PC-9 (cell line): Measurements from ENCODE around the gene MTCL3.

Source experiments
- BruUV-seq: library from RNA; stranded (reverse); fragments of 400-500 nt; replicated peaks from 2 replicates; lab custom pipeline; 2021; lab: Mats Ljungman, UMichigan
- CTCF ChIA-PET: fragments of 300-600 bp; sonication (Branson Sonifier 250); formaldehyde crosslinking; loops from one replicate; lab custom pipeline; 2022; ENCODE audit warnings: antibody characterized with exemption; lab: Charles Lee
- POLR2A ChIA-PET: fragments of 300-600 bp; sonication (Branson Sonifier 250); formaldehyde crosslinking; loops from one replicate; lab custom pipeline; 2022; ENCODE audit warnings: antibody characterized with exemption; ENCODE audit not compliant: unreplicated experiment; lab: Charles Lee
- DNase-seq, 2 experiments: peaks; one replicate each; pipeline versions ENCODE4 v3.0.0 to v3.0.0-alpha.2; 2015 to 2022; ENCODE audit warnings: mixed read lengths in 1 of 2
- H2AFZ ChIP-seq: fragments of 200-600 bp; sonication (generic); 2 replicates; pipeline ENCODE4 v1.8.1; 2017; ENCODE audit warnings: antibody characterized with exemption
- H3F3A ChIP-seq: fragments of 200-600 bp; sonication (generic); 2 replicates; pipeline ENCODE4 v1.8.1; 2017; ENCODE audit warnings: antibody characterized with exemption, mild to moderate bottlenecking, low read depth; ENCODE audit not compliant: insufficient read depth
- H3K27ac ChIP-seq: fragments of 200-600 bp; sonication (generic); 2 replicates; pipeline ENCODE4 v1.6.1; 2016; ENCODE audit warnings: mixed run types
- H3K27me3 ChIP-seq: fragments of 200-600 bp; sonication (generic); 2 replicates; pipeline ENCODE4 v1.6.1; 2016; ENCODE audit warnings: low read depth, mixed run types; ENCODE audit not compliant: insufficient read depth
- H3K36me3 ChIP-seq: fragments of 200-600 bp; sonication (generic); 2 replicates; pipeline ENCODE4 v1.6.1; 2016; ENCODE audit warnings: low read depth, mixed run types
- H3K4me1 ChIP-seq: fragments of 200-600 bp; sonication (generic); replicated peaks from 2 replicates; pipeline ENCODE4 v1.6.1; 2016; ENCODE audit warnings: mixed run types; ENCODE audit not compliant: insufficient read depth
- H3K4me2 ChIP-seq: fragments of 200-600 bp; sonication (generic); 2 replicates; pipeline ENCODE4 v1.6.1; 2017; ENCODE audit warnings: mixed run types
- H3K4me3 ChIP-seq: fragments of 200-600 bp; sonication (generic); 2 replicates; pipeline ENCODE4 v1.6.1; 2016; ENCODE audit warnings: mixed run types
- H3K79me2 ChIP-seq: fragments of 200-600 bp; sonication (generic); 2 replicates; pipeline ENCODE4 v1.6.1; 2017; ENCODE audit warnings: low read depth, mixed run types
- H3K9me2 ChIP-seq: fragments of 200-600 bp; sonication (generic); 2 replicates; pipeline ENCODE4 v1.8.1; 2017; ENCODE audit warnings: mild to moderate bottlenecking; ENCODE audit not compliant: insufficient read depth
- H3K9me3 ChIP-seq: fragments of 200-600 bp; sonication (generic); 2 replicates; pipeline ENCODE4 v1.8.1; 2016; ENCODE audit warnings: low read depth; ENCODE audit not compliant: insufficient read depth
- H4K20me1 ChIP-seq: fragments of 200-600 bp; sonication (generic); 2 replicates; pipeline ENCODE4 v1.8.1; 2017; ENCODE audit not compliant: insufficient read depth
- EZH2 ChIP-seq: fragments of 200-600 bp; sonication (generic); IDR thresholded peaks from 2 replicates; pipeline ENCODE4 v1.8.0; 2017; ENCODE audit warnings: antibody characterized with exemption, low read depth
- intact Hi-C: fragments of 100-400 bp; cut with micrococcal nuclease; formaldehyde crosslinking; loops from one replicate; pipeline ENCODE4 v1.10.0; 2022; ENCODE audit not compliant: unreplicated experiment
- TF ChIP-seq, protein P1 (sequence below): fragments of 200-600 bp; sonication (generic); conservative IDR thresholded peaks from 2 replicates; pipeline ENCODE4 v1.6.1; 2017; ENCODE audit warnings: mixed run types, antibody characterized with exemption, mild to moderate bottlenecking, moderate library complexity

MTCL3 gene

DNA sequence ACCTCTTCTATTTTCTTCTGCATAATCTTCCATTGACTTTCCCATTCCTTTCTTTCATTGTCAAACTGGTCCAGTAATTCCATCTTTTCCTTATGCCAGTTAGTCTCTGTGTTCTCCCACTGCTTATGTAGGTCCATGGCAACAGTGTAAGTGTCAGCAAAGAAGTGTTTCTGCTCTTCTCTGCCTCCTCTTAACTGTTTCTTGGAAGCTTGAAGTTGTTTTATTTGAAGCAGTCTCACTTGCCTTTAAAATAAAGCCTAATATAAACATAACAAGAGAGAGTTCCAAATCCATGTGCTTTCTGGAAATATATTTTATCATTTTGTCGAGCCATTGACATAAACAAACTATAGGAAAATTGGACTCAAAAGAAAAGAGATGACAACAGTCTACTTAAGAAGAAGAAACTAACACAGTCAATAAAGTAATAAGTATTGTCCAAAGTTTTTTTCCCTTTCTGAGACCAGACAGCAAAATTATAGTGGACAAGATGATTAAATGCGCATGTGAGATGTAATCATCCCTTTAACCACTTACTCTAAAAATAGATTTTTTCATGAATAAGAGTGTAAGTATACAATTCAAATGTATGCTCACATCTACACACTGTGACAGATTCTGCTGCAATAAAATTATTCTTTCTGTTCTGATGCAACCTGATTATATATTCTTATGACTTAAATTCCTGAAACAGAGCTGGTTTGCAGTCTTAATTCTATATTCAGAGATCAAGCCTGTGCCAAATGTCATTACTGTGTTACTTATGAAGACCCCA lies 65.1 kb downstream of the MTCL3 start:
- no peaks in the 10 kb centered on the region for H3K79me2 ChIP-seq
- POLR2A ChIA-PET = no interaction called here
- H3K36me3 ChIP-seq = no peaks in the 10 kb centered on the region

DNA sequence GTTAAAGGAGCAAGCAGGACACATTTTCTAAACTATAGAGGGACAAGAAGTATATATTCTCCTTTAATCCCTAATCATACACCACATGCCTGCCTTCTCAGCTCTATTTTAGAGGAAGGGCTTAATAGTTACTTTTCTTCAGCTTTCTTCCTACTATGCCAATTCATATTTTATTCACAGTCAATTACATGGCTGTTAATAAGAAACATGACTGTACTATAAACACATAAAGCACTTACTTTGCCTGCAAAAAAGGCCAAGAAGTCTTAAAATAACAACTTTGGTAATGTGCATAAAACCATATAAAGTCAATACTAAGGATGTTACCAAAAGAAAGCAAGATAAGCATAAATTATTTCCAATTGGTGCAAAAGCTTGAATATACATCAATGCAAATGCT lies 66.3 kb downstream of the MTCL3 start:
- no peaks in the 10 kb centered on the region for H3K36me3 ChIP-seq
- H3K9me3 ChIP-seq = no peaks in the 10 kb centered on the region
- H3F3A ChIP-seq = no peaks in the 10 kb centered on the region
- no peak overlapping the region for H3K4me3 ChIP-seq
- CTCF ChIA-PET = no interaction called here
- no peak for TF ChIP-seq EZH2
- TF ChIP-seq, protein P1, sequence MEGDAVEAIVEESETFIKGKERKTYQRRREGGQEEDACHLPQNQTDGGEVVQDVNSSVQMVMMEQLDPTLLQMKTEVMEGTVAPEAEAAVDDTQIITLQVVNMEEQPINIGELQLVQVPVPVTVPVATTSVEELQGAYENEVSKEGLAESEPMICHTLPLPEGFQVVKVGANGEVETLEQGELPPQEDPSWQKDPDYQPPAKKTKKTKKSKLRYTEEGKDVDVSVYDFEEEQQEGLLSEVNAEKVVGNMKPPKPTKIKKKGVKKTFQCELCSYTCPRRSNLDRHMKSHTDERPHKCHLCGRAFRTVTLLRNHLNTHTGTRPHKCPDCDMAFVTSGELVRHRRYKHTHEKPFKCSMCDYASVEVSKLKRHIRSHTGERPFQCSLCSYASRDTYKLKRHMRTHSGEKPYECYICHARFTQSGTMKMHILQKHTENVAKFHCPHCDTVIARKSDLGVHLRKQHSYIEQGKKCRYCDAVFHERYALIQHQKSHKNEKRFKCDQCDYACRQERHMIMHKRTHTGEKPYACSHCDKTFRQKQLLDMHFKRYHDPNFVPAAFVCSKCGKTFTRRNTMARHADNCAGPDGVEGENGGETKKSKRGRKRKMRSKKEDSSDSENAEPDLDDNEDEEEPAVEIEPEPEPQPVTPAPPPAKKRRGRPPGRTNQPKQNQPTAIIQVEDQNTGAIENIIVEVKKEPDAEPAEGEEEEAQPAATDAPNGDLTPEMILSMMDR = no peak
- intact Hi-C loops = no loop called here
- H3K4me1 ChIP-seq = no peaks in the 10 kb centered on the region
- no peaks in the 10 kb centered on the region for H4K20me1 ChIP-seq
- POLR2A ChIA-PET = no interaction called here
- no peaks in the 10 kb centered on the region for H3K79me2 ChIP-seq
- no peak overlapping the region for H3K27ac ChIP-seq
- BruUV-seq = no TSS peak
- no peak overlapping the region for H3K4me2 ChIP-seq
- DNase-seq = no peak
- no peak overlapping the region for H2AFZ ChIP-seq
- H3K27me3 ChIP-seq = no peaks in the 10 kb centered on the region
- no peaks in the 10 kb centered on the region for H3K9me2 ChIP-seq

More for the DNA sequence above, 65.1 kb downstream of the MTCL3 start:
- Histone ChIP-seq H3K4me1 (no peaks in the 10 kb centered on the region), H3K27ac (no peak overlapping the region), H3K4me2 (no peak overlapping the region), H3K27me3 (no peaks in the 10 kb centered on the region), H3K4me3 (no peak overlapping the region), H3K9me2 (no peaks in the 10 kb centered on the region), H2AFZ (no peak overlapping the region), H4K20me1 (no peaks in the 10 kb centered on the region), H3F3A (no peaks in the 10 kb centered on the region), H3K9me3 (no peaks in the 10 kb centered on the region)
- intact Hi-C loops = no loop called here
- no TSS peak for BruUV-seq
- TF ChIP-seq, protein P1 = no peak
- TF ChIP-seq EZH2 = no peak
- CTCF ChIA-PET = no interaction called here
- no peak for DNase-seq

DNA sequence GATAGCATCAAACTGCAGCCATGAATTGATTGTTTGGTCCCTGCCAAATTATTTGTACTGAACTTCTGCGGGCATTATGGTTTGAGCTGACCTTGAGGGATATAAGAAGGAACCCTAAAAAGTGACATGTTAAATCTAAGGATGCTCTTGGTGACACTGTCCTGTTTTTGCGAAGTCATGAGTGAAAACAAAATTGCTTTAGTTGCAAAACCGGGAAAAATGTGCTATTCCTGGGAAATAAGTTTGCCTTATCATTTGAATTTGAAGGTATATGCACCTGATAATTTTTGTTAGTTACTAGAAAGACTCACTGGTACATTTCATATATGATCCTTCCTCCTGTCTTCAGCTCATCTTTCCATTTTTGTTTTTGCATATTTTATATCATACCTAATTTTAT lies 67.7 kb downstream of the MTCL3 start:
- Histone ChIP-seq H4K20me1 (no peaks in the 10 kb centered on the region), H3K36me3 (no peaks in the 10 kb centered on the region), H3K79me2 (no peaks in the 10 kb centered on the region), H3K4me1 (no peaks in the 10 kb centered on the region), H3K27ac (no peak overlapping the region), H3K4me3 (no peak overlapping the region), H3F3A (no peaks in the 10 kb centered on the region), H3K9me3 (no peaks in the 10 kb centered on the region), H3K27me3 (no peaks in the 10 kb centered on the region), H3K4me2 (no peak overlapping the region), H2AFZ (no peak overlapping the region), H3K9me2 (no peaks in the 10 kb centered on the region)
- intact Hi-C loops = no loop called here
- CTCF ChIA-PET = no interaction called here
- no peak for DNase-seq
- POLR2A ChIA-PET = no interaction called here
- no peak for TF ChIP-seq EZH2
- TF ChIP-seq, protein P1 = no peak
- no TSS peak for BruUV-seq
